Stimulated activated naive CD4-positive, alpha-beta T cell (primary cell): Measurements from ENCODE around the gene GBP3.
"Not testable (repeated sequence)": the region's sequence is repeated elsewhere in the genome, so short reads cannot be mapped to it uniquely, and the experiment has no call there.

Experiments
- DNase-seq, 6 experiments: peaks; one replicate each; lab custom pipeline; 2025; lab: John Stamatoyannopoulos, UW

GBP3 gene

DNA sequence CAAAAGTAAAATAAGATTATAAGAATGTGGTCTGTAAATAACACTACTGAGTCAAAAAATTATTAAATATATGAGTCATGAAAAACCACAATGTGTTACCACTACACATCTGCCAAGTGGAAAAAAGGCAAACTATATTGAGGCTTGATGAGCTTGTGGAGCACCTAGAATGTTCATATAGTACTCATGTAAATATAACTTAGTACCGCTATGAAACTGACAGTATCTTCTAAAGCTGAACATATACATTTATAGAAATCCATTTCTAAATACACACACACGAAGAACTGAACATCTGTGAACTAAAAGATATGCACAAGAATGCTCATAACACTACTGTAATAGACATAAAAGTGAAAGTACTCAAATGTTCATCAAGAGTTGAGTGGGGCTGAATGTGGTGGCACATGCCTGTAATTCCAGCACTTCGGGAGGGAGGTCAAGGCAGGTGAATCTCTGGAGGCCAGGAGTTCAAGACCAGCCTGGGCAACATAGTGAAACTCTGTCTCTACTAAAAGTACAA is 18.5 kb upstream of the GBP3 start:
- no peak for DNase-seq

DNA sequence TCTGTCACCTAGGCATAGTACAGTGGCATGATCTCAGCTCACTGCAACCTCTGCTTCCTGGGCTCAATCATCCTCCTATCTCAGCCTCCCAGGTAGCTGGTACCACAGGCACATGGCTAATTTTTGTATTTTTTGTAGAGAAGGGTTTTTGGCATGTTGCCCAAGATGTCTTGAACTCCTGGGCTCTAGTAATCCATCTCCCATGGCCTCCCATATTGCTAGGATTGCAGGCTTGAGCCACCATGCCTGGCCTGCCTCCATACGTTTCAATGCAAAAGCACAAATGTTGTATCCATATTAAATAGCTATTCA is 17.6 kb upstream of the GBP3 start:
- no peak for DNase-seq

- no peak for DNase-seq
Measured at GRCh38 chr1:89037186-89037585, 14.5 kb upstream of the GBP3 start.

DNA sequence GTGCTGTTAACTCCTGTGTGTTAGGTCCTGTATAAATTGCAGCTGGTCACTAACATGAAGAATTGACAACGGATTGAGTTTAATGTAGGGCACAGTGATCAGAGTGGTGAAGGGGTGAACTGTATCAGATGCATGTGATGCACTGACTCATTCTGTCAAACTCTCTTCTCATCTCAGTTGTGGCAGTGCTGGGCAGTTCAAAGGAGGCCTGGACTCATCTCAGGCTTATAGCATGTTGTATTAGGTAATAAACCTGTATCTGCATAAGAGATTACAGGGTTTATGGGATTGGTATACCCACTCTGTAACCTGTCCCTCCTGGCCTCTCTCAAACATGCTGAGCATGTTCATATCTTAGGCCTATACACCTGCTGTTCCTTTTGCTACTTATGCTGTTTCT is 12.4 kb upstream of the GBP3 start:
- no peak for DNase-seq

- DNase-seq = peak in 3 of 6 experiments; percentile 7 to 29 (median 23)
Measured at GRCh38 chr1:89034004-89034403, 11.3 kb upstream of the GBP3 start.

DNA sequence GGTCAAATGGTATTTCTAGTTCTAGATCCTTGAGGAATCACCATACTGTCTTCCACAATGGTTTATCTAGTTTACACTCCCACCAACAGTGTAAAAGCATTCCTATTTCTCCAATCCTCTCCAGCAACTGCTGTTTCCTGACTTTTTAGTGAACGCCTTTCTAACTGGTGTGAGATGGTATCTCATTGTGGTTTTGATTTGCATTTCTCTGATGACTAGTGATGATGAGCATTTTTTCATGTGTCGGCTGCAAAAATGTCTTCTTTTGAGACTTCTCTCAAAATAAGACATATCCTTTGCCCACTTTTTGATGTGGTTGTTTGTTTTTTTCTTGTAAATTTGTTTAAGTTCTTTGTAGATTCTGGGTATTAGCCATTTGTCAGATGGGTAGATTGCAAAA is 6.4 kb upstream of the GBP3 start:
- peak in 2 of 6 experiments; percentile 5 to 30 for DNase-seq

GRCh38 chr1:89025928-89026327 is 3.3 kb upstream of the GBP3 start:
- no peak for DNase-seq

- no peak for DNase-seq
Measured at GRCh38 chr1:89023026-89023425, 360 bp upstream of the GBP3 start.

DNA sequence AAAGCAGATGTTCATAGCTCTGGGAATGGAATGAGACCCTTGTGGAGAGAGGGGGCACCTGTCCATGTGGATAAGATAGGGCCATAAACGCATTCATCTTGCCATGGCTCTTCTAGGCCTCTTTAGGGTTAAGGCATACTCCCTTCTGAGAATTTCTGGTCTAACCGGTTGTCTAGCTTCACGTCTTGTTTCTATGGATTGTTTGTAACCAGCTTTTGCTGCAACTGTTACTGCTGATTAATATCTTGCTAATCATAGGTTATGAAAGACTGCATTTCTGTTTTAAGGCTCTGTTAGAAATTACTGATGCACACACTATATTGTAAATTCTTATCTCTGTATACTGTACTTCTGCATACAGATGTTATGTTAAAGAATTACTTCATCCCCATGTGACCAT is 4.3 kb downstream of the GBP3 start:
- not testable (repeated sequence) for DNase-seq

- no peak for DNase-seq
Measured at GRCh38 chr1:89008511-89008910, 14.2 kb downstream of the GBP3 start.

GRCh38 chr1:89005286-89006151 is 17.1 kb downstream of the GBP3 start:
- DNase-seq = no peak

- peak in 3 of 6 experiments; percentile 47 to 69 (median 66) for DNase-seq
Measured at GRCh38 chr1:89002176-89002575, 20.5 kb downstream of the GBP3 start.

DNA sequence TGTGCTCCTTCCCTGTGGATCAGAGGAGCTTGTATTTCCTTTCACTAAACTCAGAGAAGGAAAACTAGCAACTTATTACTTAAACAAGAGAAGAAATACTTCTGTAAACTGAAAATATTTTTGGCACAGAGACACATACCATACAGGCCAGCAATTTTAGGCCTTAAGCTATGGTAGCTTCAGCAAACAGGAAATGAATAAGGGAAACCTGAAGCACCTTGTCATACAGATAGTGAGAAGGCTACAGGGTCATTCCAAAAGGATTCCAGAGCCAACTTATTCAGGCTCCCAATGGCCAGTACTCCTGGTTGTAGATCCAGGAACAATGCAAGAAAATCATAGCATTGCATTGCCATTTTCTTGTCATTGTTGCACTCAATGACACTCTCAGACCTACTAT is 21.2 kb downstream of the GBP3 start:
- DNase-seq = no peak

DNA sequence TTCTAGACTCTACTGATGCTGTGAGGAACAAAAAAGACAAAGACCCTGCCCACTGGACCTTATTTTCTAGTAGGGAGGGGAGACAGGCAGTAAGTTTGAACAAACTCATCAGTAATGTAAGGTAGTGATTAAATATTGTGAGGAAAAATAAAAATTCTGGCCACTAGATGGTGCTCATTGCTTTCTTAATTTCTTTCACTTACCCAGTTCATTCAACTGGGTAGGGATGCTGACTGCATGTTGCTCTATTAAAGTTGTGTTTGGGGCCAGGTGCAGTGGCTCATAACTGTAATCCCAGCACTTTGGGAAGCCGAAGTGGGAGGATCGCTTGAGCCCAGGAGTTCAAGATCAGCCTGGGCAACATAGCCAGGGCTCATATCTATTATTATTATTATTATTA is 23.9 kb downstream of the GBP3 start:
- peak in 3 of 6 experiments; percentile 53 to 81 (median 72) for DNase-seq

DNA sequence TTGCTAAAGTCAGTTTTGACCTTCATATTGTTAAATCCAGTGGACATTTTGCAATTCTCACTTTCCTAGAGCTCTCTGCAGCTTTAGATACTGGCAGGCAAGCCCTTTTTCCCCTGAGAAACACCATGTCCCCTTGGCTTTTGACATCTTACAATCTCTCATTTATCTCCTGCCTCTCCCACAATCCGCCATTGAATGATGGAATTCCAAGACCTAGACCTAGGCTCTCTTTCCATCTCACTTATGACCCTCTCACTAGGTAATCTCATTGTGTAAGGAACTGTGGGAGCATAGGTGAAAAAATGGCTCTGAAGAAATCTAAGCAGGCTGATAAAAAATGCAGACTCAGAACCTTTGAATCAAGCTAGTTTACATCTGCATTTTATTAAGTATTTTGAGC is 32.2 kb downstream of the GBP3 start:
- no peak for DNase-seq

DNA sequence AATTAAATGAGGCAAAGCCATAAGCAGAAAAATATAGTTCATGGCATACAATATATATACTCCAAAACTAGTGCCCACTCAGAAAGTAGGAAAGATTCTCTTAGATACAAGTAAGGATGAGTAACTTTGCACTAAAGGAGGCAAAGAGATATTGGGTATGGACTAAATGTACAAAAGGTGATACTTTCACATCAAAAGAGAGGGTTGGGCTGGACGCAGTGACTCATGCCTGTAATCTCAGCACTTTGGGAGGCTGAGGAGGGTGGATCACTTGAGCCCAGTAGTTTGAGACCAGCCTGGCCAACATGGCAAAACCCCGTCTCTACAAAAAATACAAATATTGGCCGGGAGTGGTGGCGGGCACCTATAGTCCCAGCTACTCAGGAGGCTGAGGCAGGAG is 37.0 kb downstream of the GBP3 start:
- DNase-seq = no peak

DNA sequence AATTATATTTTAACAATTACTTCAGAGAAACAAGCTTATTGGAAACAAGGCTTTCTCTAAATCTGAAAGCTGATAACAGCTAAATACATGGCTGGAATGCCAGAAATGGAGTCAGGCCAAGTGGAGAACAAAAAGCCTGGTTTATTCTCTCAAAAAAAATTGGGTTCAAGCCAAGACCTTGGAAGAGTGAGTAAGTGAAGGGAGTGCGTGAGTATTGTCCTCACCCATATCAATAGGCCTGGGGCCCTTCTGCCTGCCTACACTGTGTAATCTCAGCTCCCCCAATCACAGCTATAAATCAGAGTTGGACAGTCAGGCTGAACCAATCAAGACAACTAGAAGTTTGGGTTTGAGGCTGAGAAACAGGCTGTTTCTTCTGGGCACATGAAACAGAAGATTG is 37.6 kb downstream of the GBP3 start:
- no peak for DNase-seq

GRCh38 chr1:88984569-88984968 is 38.1 kb downstream of the GBP3 start:
- no peak for DNase-seq

DNA sequence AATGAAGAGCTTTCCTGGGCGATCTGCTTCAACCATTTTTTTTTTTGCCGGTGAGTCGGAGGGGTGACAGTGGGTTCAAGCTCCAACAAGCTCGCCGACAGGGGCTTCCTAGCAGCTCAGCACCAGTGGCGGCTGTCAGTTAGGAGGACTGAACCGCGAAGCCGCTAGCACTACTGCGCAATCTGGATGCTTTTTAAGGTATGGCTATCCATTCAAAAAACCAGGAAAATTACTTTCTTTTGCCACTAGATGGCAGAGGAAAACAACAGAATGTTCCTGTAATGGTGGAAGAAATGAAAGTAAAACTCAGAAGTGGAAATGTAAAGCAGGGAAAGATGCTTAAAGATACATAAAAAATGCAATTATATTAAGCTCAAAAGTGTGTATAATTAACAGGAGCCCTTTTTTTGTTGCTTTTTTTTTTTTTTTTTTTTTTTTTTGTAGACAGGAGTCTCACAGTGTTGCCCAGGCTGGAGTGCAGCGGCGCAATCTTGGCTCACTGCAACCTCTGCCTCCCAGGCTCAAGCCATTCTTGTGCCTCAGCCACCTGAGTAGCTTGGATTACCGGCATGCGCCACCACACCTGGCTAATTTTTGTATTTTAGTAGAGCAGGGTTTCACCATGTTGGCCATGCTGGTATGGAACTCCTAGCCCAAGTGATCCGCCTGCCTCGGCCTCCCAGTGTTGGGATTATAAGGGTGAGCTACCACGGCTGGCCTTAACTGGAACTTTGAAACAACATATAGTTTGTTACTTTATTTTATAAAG is 38.7 kb downstream of the GBP3 start:
- DNase-seq = peak; percentile 27 to 70 (median 50)

GRCh38 chr1:88982055-88982454 is 40.6 kb downstream of the GBP3 start:
- no peak for DNase-seq

GRCh38 chr1:88981506-88981905 is 41.2 kb downstream of the GBP3 start:
- not testable (repeated sequence) for DNase-seq

GRCh38 chr1:88980870-88981269 is 41.8 kb downstream of the GBP3 start:
- DNase-seq = no peak

GRCh38 chr1:88979749-88980116 is 42.9 kb downstream of the GBP3 start:
- no peak for DNase-seq
